GM23338 (cell line): Measurements from ENCODE around the gene RFC5. TPM values are rescaled to one million over a fixed set of nuclear protein-coding genes. Genes with fewer than 3 reads are reported as not detected.
"Not testable (repeated sequence)": the region's sequence is repeated elsewhere in the genome, so short reads cannot be mapped to it uniquely, and the experiment has no call there.

ENCODE experiments used
- ATAC-seq: fragments of 200-7000 bp; cut with Tn5 transposase; 3 replicates; pipeline ENCODE4 v1.9.1; 2020
- DNase-seq: peaks from one replicate; pipeline ENCODE4 v3.0.0-alpha.2; 2015; ENCODE audit warnings: low spot score
- H2AFZ ChIP-seq: fragments of 200-600 bp; sonication (generic); 2 replicates; pipeline ENCODE4 v1.8.0; 2016; ENCODE audit warnings: antibody characterized with exemption, mild to moderate bottlenecking, moderate library complexity
- H3F3A ChIP-seq: fragments of 200-600 bp; sonication (generic); replicated peaks from 2 replicates; pipeline ENCODE4 v1.8.0; 2017; ENCODE audit warnings: antibody characterized with exemption, mixed run types, low read depth
- H3K27ac ChIP-seq: fragments of 200-600 bp; sonication (generic); 2 replicates; pipeline ENCODE4 v1.6.1; 2016; ENCODE audit warnings: low read depth
- H3K27me3 ChIP-seq: fragments of 200-600 bp; sonication (generic); 2 replicates; pipeline ENCODE4 v1.8.0; 2016; ENCODE audit warnings: mild to moderate bottlenecking, mixed run types, moderate library complexity; ENCODE audit not compliant: insufficient read depth
- H3K36me3 ChIP-seq: fragments of 200-600 bp; sonication (generic); 2 replicates; pipeline ENCODE4 v1.8.0; 2016; ENCODE audit warnings: mild to moderate bottlenecking; ENCODE audit not compliant: insufficient read depth
- H3K4me1 ChIP-seq: fragments of 200-600 bp; sonication (generic); 2 replicates; pipeline ENCODE4 v1.8.0; 2016; ENCODE audit warnings: mild to moderate bottlenecking, moderate library complexity; ENCODE audit not compliant: insufficient read depth
- H3K4me2 ChIP-seq: fragments of 200-600 bp; sonication (generic); 2 replicates; pipeline ENCODE4 v1.7.1; 2017; ENCODE audit warnings: mixed run types
- H3K4me3 ChIP-seq: fragments of 200-600 bp; sonication (generic); 2 replicates; pipeline ENCODE4 v1.6.1; 2016; ENCODE audit warnings: mixed run types
- H3K79me2 ChIP-seq: fragments of 200-600 bp; sonication (generic); replicated peaks from 2 replicates; pipeline ENCODE4 v1.8.0; 2017; ENCODE audit warnings: mild to moderate bottlenecking; ENCODE audit not compliant: insufficient read depth
- H3K9me2 ChIP-seq: fragments of 200-600 bp; sonication (generic); 2 replicates; pipeline ENCODE4 v1.8.0; 2017; ENCODE audit not compliant: insufficient read depth
- H4K20me1 ChIP-seq: fragments of 200-600 bp; sonication (generic); replicated peaks from 2 replicates; pipeline ENCODE4 v1.8.0; 2017; ENCODE audit warnings: mild to moderate bottlenecking; ENCODE audit not compliant: insufficient read depth
- H3K27ac Mint-ChIP-seq: 2 replicates; pipeline ENCODE4 v1.8.0; 2020; ENCODE audit warnings: inconsistent platforms, mild to moderate bottlenecking, moderate library complexity, mixed read lengths
- H3K27me3 Mint-ChIP-seq: 3 replicates; pipeline ENCODE4 v1.8.0; 2022; ENCODE audit warnings: low read depth, mild to moderate bottlenecking, moderate library complexity, mixed read lengths, inconsistent platforms; ENCODE audit not compliant: insufficient read depth, poor library complexity
- H3K36me3 Mint-ChIP-seq: 3 replicates; pipeline ENCODE4 v1.8.0; 2021; ENCODE audit warnings: low read depth, mild to moderate bottlenecking, inconsistent platforms, moderate library complexity, mixed read lengths
- H3K4me1 Mint-ChIP-seq: 3 replicates; pipeline ENCODE4 v1.8.0; 2020; ENCODE audit warnings: mild to moderate bottlenecking, inconsistent platforms, mixed read lengths
- H3K4me3 Mint-ChIP-seq: 3 replicates; pipeline ENCODE4 v1.8.0; 2021; ENCODE audit warnings: moderate library complexity, mild to moderate bottlenecking, inconsistent platforms, mixed read lengths
- H3K9me3 Mint-ChIP-seq: 3 replicates; pipeline ENCODE4 v1.8.0; 2020; ENCODE audit warnings: moderate library complexity, mild to moderate bottlenecking, inconsistent platforms, mixed read lengths
- CREB1 ChIP-seq: fragments of 250-450 bp; sonication (Bioruptor Pico); IDR thresholded peaks from 2 replicates; pipeline ENCODE4 v1.5.0; 2020; ENCODE audit warnings: low read depth, mild to moderate bottlenecking, moderate library complexity
- EZH2 ChIP-seq: fragments of 200-600 bp; sonication (generic); IDR thresholded peaks from one replicate; pipeline ENCODE4 v1.8.0; 2017; ENCODE audit warnings: antibody characterized with exemption, mild to moderate bottlenecking, low read depth; ENCODE audit not compliant: unreplicated experiment
- JUNB ChIP-seq: IDR thresholded peaks from one replicate; pipeline ENCODE4 v1.6.1; 2016; ENCODE audit warnings: antibody characterized with exemption; ENCODE audit not compliant: unreplicated experiment
- POLR2AphosphoS5 ChIP-seq: IDR thresholded peaks from 2 replicates; pipeline ENCODE4 v1.6.1; 2016; ENCODE audit warnings: antibody characterized with exemption, low read depth
- STAT1 ChIP-seq: IDR thresholded peaks from one replicate; pipeline ENCODE4 v1.6.1; 2016; ENCODE audit warnings: antibody characterized with exemption; ENCODE audit not compliant: unreplicated experiment
- ZNF114 ChIP-seq: fragments of 250-450 bp; sonication (Bioruptor Pico); IDR thresholded peaks from 2 replicates; pipeline ENCODE4 v1.5.0; 2020; ENCODE audit warnings: mild to moderate bottlenecking, moderate library complexity
- ZNF331 ChIP-seq: fragments of 250-450 bp; sonication (Bioruptor Pico); IDR thresholded peaks from 2 replicates; pipeline ENCODE4 v1.5.0; 2020; ENCODE audit warnings: low read depth, mild to moderate bottlenecking, moderate library complexity
- polyA plus RNA-seq: library from polyadenylated mRNA; unstranded; fragments of >200 nt; fragmentation: Nextera tagmentation; extraction: Ambion mirVana; gene quantifications from 2 replicates; pipeline ENCODE4 v1.2.1, GENCODE V29; 2016
- total RNA-seq: library from RNA; depleted of rRNA; stranded (reverse); fragments of >200 nt; shearing (Covaris generic); gene quantifications from 2 replicates; pipeline ENCODE4 v1.2.3, GENCODE V29; 2014
- TF ChIP-seq, protein P1 (sequence below): IDR thresholded peaks from one replicate; pipeline ENCODE4 v1.6.1; 2018; ENCODE audit warnings: antibody characterized with exemption; ENCODE audit not compliant: unreplicated experiment
- TF ChIP-seq, protein P2 (sequence below), 2 experiments: fragments of 200-600 bp in 1 of 2; sonication (generic) in 1 of 2; conservative IDR thresholded peaks; 2 replicates each; pipeline versions ENCODE4 v1.5.1 to v1.6.1; 2016 to 2017; ENCODE audit warnings: antibody characterized with exemption in 2 of 2, low read depth in 2 of 2, mild to moderate bottlenecking in 2 of 2, moderate library complexity in 1 of 2

The RFC5 gene
- total and polyA plus RNA-seq, 2 experiments from 2014 or later = 35.0 to 53.2 TPM

DNA sequence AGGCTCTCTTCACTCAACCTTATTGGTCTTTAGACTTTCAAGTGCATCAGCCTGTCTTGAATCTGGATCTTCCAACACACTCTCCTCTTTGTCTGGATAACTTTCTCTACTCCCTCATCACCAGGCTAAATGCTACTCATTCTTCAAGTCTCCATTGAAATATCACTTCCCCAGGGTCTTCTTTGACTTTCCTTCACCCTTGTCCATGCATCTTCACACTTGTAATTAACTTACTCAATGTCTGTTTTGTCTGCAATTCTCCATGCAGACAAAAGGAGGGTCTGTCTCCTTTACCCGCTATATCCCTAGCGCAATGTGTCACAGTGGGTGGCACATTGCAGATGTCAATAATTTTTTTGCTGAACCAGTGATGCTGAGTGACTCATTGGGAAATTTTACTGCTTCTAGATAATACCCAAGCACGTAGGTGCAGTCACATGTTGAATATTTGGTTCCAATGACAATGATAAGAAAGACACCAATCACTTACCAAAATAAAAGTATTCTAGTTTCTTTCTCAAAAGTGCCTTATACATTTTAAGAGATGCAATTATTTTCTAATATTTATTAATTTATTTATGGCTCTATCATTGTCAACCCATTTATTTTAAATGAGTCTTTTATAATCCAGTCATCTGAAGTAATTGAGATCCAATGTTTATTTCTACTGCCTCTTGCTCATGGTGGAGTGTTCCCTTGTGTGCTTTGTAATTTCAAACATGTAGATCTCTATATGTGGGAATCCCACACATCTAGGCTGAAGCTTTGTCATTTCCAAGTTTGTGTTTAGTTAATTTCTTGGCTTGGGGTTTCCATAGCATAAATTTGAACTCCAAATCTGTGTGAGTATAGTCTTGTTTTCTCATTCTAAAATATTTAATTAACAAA, 21.7 kb upstream of the RFC5 start:
- Histone ChIP-seq H3F3A (no peaks in the 10 kb centered on the region), H3K4me2 (no peak overlapping the region), H3K79me2 (no peaks in the 10 kb centered on the region), H2AFZ (no peak overlapping the region), H3K9me2 (no peaks in the 10 kb centered on the region), H3K27me3 (no peaks in the 10 kb centered on the region), H3K36me3 (no peaks in the 10 kb centered on the region), H3K4me3 (no peak overlapping the region), H3K27ac (no peak overlapping the region), H3K4me1 (no peaks in the 10 kb centered on the region), H4K20me1 (no peaks in the 10 kb centered on the region)
- Mint-ChIP-seq H3K4me3 (no peak overlapping the region), H3K4me1 (no peaks in the 10 kb centered on the region), H3K9me3 (no peaks in the 10 kb centered on the region; the same call in 2 of the 3 replicates), H3K36me3 (no peaks in the 10 kb centered on the region), H3K27me3 (peaks cover 1% of the 10 kb centered on the region), H3K27ac (no peak overlapping the region)
- no peak for TF ChIP-seq STAT1
- no peak for TF ChIP-seq POLR2AphosphoS5
- TF ChIP-seq EZH2 = no peak
- TF ChIP-seq ZNF114 (CRISPR knock-in tag) = no peak
- TF ChIP-seq, protein P1, sequence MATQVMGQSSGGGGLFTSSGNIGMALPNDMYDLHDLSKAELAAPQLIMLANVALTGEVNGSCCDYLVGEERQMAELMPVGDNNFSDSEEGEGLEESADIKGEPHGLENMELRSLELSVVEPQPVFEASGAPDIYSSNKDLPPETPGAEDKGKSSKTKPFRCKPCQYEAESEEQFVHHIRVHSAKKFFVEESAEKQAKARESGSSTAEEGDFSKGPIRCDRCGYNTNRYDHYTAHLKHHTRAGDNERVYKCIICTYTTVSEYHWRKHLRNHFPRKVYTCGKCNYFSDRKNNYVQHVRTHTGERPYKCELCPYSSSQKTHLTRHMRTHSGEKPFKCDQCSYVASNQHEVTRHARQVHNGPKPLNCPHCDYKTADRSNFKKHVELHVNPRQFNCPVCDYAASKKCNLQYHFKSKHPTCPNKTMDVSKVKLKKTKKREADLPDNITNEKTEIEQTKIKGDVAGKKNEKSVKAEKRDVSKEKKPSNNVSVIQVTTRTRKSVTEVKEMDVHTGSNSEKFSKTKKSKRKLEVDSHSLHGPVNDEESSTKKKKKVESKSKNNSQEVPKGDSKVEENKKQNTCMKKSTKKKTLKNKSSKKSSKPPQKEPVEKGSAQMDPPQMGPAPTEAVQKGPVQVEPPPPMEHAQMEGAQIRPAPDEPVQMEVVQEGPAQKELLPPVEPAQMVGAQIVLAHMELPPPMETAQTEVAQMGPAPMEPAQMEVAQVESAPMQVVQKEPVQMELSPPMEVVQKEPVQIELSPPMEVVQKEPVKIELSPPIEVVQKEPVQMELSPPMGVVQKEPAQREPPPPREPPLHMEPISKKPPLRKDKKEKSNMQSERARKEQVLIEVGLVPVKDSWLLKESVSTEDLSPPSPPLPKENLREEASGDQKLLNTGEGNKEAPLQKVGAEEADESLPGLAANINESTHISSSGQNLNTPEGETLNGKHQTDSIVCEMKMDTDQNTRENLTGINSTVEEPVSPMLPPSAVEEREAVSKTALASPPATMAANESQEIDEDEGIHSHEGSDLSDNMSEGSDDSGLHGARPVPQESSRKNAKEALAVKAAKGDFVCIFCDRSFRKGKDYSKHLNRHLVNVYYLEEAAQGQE = no peak
- no peak for TF ChIP-seq JUNB
- TF ChIP-seq ZNF331 = no peak
- TF ChIP-seq, protein P2, sequence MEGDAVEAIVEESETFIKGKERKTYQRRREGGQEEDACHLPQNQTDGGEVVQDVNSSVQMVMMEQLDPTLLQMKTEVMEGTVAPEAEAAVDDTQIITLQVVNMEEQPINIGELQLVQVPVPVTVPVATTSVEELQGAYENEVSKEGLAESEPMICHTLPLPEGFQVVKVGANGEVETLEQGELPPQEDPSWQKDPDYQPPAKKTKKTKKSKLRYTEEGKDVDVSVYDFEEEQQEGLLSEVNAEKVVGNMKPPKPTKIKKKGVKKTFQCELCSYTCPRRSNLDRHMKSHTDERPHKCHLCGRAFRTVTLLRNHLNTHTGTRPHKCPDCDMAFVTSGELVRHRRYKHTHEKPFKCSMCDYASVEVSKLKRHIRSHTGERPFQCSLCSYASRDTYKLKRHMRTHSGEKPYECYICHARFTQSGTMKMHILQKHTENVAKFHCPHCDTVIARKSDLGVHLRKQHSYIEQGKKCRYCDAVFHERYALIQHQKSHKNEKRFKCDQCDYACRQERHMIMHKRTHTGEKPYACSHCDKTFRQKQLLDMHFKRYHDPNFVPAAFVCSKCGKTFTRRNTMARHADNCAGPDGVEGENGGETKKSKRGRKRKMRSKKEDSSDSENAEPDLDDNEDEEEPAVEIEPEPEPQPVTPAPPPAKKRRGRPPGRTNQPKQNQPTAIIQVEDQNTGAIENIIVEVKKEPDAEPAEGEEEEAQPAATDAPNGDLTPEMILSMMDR (conservative IDR thresholded peaks at IDR 0.05; ENCODE audit: low read depth in 2 of 2) = no peak
- no peak for TF ChIP-seq CREB1 (CRISPR knock-in tag)
- no peak for ATAC-seq
- DNase-seq = no peak

DNA sequence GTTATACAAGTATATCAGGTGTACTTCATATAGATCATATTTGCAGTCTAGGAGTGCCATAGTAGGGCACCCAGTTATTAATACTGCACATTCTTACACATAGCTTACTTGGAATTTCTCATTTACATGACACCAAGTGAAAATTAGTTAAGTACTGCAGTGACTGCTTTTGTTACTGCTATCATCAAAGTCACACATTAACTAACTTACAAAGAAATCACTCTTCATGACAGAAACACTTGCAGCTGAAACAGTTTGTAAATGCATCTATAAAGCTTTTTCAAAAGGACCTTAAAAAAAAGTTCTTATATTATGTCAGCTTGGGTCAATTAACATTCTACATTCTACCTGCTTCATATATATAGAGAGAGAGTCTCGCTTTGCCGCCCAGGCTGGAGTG, 17.8 kb upstream of the RFC5 start:
- Mint-ChIP-seq H3K36me3 (no peaks in the 10 kb centered on the region), H3K27ac (no peak overlapping the region), H3K4me1 (no peaks in the 10 kb centered on the region), H3K9me3 (no peaks in the 10 kb centered on the region; the same call in 2 of the 3 replicates), H3K4me3 (no peak overlapping the region), H3K27me3 (peaks cover 4% of the 10 kb centered on the region)
- ATAC-seq = no peak
- H3K4me1 ChIP-seq = no peaks in the 10 kb centered on the region
- TF ChIP-seq, protein P1 = no peak
- TF ChIP-seq JUNB = no peak
- TF ChIP-seq ZNF331 = no peak
- no peaks in the 10 kb centered on the region for H3F3A ChIP-seq
- no peaks in the 10 kb centered on the region for H3K79me2 ChIP-seq
- H3K4me3 ChIP-seq = no peak overlapping the region
- H3K4me2 ChIP-seq = no peak overlapping the region
- no peak overlapping the region for H3K27ac ChIP-seq
- H3K27me3 ChIP-seq = no peaks in the 10 kb centered on the region
- no peak overlapping the region for H2AFZ ChIP-seq
- no peaks in the 10 kb centered on the region for H3K9me2 ChIP-seq
- H3K36me3 ChIP-seq = no peaks in the 10 kb centered on the region
- H4K20me1 ChIP-seq = no peaks in the 10 kb centered on the region
- no peak for DNase-seq

DNA sequence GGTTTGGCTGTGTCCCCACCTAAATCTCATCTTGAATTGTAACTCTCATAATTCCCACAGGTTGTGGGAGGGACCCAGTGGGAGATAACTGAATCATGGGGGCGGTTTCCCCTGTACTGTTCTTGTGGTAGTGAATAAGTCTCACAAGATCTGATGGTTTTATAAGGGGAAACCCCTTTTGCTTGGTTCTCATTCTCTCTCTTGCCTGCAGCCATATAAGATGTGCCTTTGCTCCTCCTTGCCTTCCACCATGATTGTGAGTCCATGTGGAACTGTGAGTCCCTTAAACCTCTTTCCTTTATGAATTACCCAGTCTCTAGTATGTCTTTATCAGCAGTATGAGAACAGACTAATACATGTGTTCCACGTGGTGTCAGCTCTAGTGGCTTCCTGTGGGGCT, 16.7 kb upstream of the RFC5 start:
- not testable (repeated sequence) for H3K4me1 ChIP-seq

More for the DNA sequence above, 16.7 kb upstream of the RFC5 start:
- H3K27me3 Mint-ChIP-seq, H3K27ac Mint-ChIP-seq, H3F3A ChIP-seq, H3K4me3 ChIP-seq, H3K36me3 Mint-ChIP-seq, H3K9me3 Mint-ChIP-seq, H3K4me1 Mint-ChIP-seq, H3K79me2 ChIP-seq, H3K36me3 ChIP-seq, H3K9me2 ChIP-seq, H3K27me3 ChIP-seq, H3K4me3 Mint-ChIP-seq, H3K4me2 ChIP-seq, H3K27ac ChIP-seq, H4K20me1 ChIP-seq, ATAC-seq, DNase-seq: not testable (repeated sequence)
- peak overlapping the region; percentile 76 for H2AFZ ChIP-seq
